A673 (cell line): Measurements from ENCODE around the gene ASMTL. TPM values are rescaled to one million over a fixed set of nuclear protein-coding genes. Genes with fewer than 3 reads are reported as not detected.
"Not testable (repeated sequence)": the region's sequence is repeated elsewhere in the genome, so short reads cannot be mapped to it uniquely, and the experiment has no call there.

Source experiments
- BruUV-seq: library from RNA; stranded (reverse); fragments of 400-500 nt; replicated peaks from 2 replicates; lab custom pipeline; 2021; lab: Mats Ljungman, UMichigan
- CTCF ChIA-PET: fragments of 300-600 bp; sonication (Branson Sonifier 250); formaldehyde crosslinking; loops from one replicate; lab custom pipeline; 2022; ENCODE audit warnings: antibody characterized with exemption; lab: Charles Lee
- POLR2A ChIA-PET: fragments of 300-600 bp; sonication (Branson Sonifier 250); formaldehyde crosslinking; loops from one replicate; lab custom pipeline; 2022; ENCODE audit warnings: antibody characterized with exemption; ENCODE audit not compliant: low non-redundant PET; lab: Charles Lee
- DNase-seq: peaks from one replicate; pipeline ENCODE4 v3.0.0-alpha.2; 2015; ENCODE audit warnings: low spot score
- H3K27ac ChIP-seq: fragments of 200-600 bp; sonication (generic); 2 replicates; pipeline ENCODE4 v1.5.1; 2016; ENCODE audit warnings: mixed run types, low read depth, mild to moderate bottlenecking, mixed read lengths, antibody characterized with exemption, low read length; ENCODE audit not compliant: poor library complexity, severe bottlenecking
- H3K27me3 ChIP-seq: fragments of 200-600 bp; sonication (generic); replicated peaks from 2 replicates; pipeline ENCODE4 v1.6.1; 2017; ENCODE audit warnings: mixed run types, low read depth, mild to moderate bottlenecking, mixed read lengths, antibody characterized with exemption, low read length; ENCODE audit not compliant: insufficient read depth, poor library complexity
- H3K36me3 ChIP-seq: fragments of 200-600 bp; sonication (generic); 2 replicates; pipeline ENCODE4 v1.6.1; 2016; ENCODE audit warnings: mixed run types, mild to moderate bottlenecking, mixed read lengths, antibody characterized with exemption, low read length; ENCODE audit not compliant: insufficient read depth, poor library complexity, severe bottlenecking
- H3K4me1 ChIP-seq: fragments of 200-600 bp; sonication (generic); 2 replicates; pipeline ENCODE4 v1.6.1; 2017; ENCODE audit warnings: mixed run types, mild to moderate bottlenecking, mixed read lengths, antibody characterized with exemption, low read length; ENCODE audit not compliant: insufficient read depth, poor library complexity, severe bottlenecking
- H3K4me3 ChIP-seq: fragments of 200-600 bp; sonication (generic); 2 replicates; pipeline ENCODE4 v1.5.1; 2016; ENCODE audit warnings: low read depth, mixed run types, mild to moderate bottlenecking, mixed read lengths, low read length; ENCODE audit not compliant: poor library complexity, severe bottlenecking
- H3K9me3 ChIP-seq: fragments of 200-600 bp; sonication (generic); 2 replicates; pipeline ENCODE4 v1.6.1; 2016; ENCODE audit warnings: mixed run types, low read depth, mild to moderate bottlenecking, mixed read lengths, antibody characterized with exemption, low read length; ENCODE audit not compliant: poor library complexity, severe bottlenecking
- CTCF ChIP-seq: fragments of 300-800, 200-600 bp; sonication (generic); conservative IDR thresholded peaks from 2 replicates; pipeline ENCODE4 v1.5.1; 2017; ENCODE audit warnings: low read depth, mild to moderate bottlenecking, antibody characterized with exemption, low read length, moderate library complexity, mixed read lengths
- EZH2 ChIP-seq: fragments of 200-600 bp; sonication (generic); IDR thresholded peaks from 2 replicates; pipeline ENCODE4 v1.6.1; 2017; ENCODE audit warnings: borderline replicate concordance, low read depth, mild to moderate bottlenecking, mixed read lengths, antibody characterized with exemption, low read length; ENCODE audit not compliant: poor library complexity, severe bottlenecking
- intact Hi-C: fragments of 100-400 bp; cut with micrococcal nuclease; formaldehyde crosslinking; loops from one replicate; pipeline ENCODE4 v1.10.0; 2022; ENCODE audit not compliant: unreplicated experiment
- total RNA-seq: library from RNA; stranded (reverse); gene quantifications from 2 replicates; pipeline ENCODE4 v1.2.3, GENCODE V29; 2021

Gene ASMTL
- total RNA-seq, 1 experiment from 2014 or later = 24.9 TPM

GRCh38 chrX:1427756-1428155 lies 25.0 kb downstream of the ASMTL start:
- intact Hi-C loops = no loop called here
- POLR2A ChIA-PET = no interaction called here
- BruUV-seq = no TSS peak
- no peak for TF ChIP-seq EZH2
- TF ChIP-seq CTCF = no peak
- Histone ChIP-seq H3K4me3 (no peak overlapping the region), H3K27me3 (no peaks in the 10 kb centered on the region), H3K36me3 (peaks cover 7% of the 10 kb centered on the region), H3K4me1 (no peaks in the 10 kb centered on the region), H3K27ac (no peak overlapping the region), H3K9me3 (no peaks in the 10 kb centered on the region)
- no peak for DNase-seq
- CTCF ChIA-PET = no interaction called here

- intact Hi-C loops, H3K27me3 ChIP-seq, BruUV-seq, H3K4me1 ChIP-seq, CTCF ChIA-PET, POLR2A ChIA-PET, H3K27ac ChIP-seq, H3K4me3 ChIP-seq, DNase-seq: not testable (repeated sequence)
- Histone ChIP-seq H3K9me3 (peaks cover 14% of the 10 kb centered on the region), H3K36me3 (peaks cover 19% of the 10 kb centered on the region)
Measured at GRCh38 chrX:1426321-1426720, 26.4 kb downstream of the ASMTL start.

GRCh38 chrX:1425381-1425780 lies 27.3 kb downstream of the ASMTL start:
- H3K36me3 ChIP-seq = peaks cover 21% of the 10 kb centered on the region
- ChIA-PET CTCF (no interaction called here), POLR2A (no interaction called here)
- no peak overlapping the region for H3K27ac ChIP-seq
- no TSS peak for BruUV-seq
- H3K9me3 ChIP-seq = peaks cover 15% of the 10 kb centered on the region
- no peaks in the 10 kb centered on the region for H3K27me3 ChIP-seq
- TF ChIP-seq EZH2 (no peak), CTCF (no peak)
- intact Hi-C loops = no loop called here
- H3K4me1 ChIP-seq = no peaks in the 10 kb centered on the region
- H3K4me3 ChIP-seq = no peak overlapping the region
- no peak for DNase-seq

DNA sequence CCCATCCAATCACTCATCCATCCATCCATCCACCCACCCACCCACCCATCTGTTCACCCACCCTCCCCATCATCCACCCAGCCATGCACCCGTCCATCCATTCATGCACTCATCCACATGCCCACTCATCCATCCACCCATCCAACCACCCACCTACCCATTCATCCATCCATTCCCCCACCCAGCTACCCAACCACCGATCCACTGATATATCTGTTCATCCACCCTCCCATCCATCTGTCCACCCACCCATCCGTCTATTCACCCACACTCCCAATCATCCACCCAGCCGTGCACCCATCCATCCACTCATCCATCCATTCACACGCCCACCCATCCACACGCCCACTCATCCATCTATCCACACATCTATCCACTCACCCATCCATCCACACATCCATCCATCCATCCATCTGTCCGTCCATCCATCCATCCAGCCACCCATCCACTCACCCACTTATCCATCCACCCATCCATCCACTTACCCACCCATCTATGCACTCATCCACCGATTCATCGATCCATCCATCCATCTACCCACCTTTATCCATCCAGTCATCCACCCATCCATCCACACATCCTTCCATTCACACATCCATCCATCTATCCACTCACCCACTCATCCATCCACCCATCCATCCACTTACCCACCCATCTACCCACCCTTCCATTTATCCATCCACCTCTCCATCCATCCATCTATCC lies 28.4 kb downstream of the ASMTL start:
- H3K4me3 ChIP-seq = no peak overlapping the region
- H3K9me3 ChIP-seq = peaks cover 15% of the 10 kb centered on the region
- no peaks in the 10 kb centered on the region for H3K4me1 ChIP-seq
- CTCF ChIA-PET = no interaction called here
- intact Hi-C loops = no loop called here
- BruUV-seq = no TSS peak
- DNase-seq = no peak
- no peaks in the 10 kb centered on the region for H3K27me3 ChIP-seq
- TF ChIP-seq CTCF = no peak
- TF ChIP-seq EZH2 = no peak
- H3K27ac ChIP-seq = no peak overlapping the region
- peaks cover 21% of the 10 kb centered on the region for H3K36me3 ChIP-seq
- POLR2A ChIA-PET = no interaction called here
